NCI-H748 treated with DMSO at 0.1 percent for 48 hours (cell line): Measurements from ENCODE around the gene RPL22.

Experiments used
- DNase-seq: peaks from one replicate; lab custom pipeline; 2025; lab: John Stamatoyannopoulos, UW

RPL22 gene

DNA sequence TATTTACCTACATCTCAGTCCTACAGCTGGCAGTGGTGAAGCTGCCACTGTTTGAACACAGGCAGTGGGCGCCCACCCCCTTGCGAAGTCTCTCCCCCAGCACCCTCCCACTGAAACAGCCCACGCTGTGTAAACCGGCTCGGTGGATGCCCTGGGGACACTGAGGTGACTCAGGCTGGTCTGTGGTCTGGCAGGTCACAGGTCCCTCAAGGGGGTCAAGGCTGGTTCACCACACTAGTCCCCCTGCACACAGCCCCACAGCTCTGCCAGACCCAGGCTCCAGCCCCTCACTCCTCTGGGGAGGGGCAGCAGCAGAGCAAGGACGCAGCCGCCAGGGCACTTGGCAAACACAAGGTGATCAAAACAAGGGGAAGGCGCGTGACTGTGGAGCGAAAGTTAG is 26.8 kb downstream of the RPL22 start:
- DNase-seq, result no peak

- DNase-seq, result no peak
These were observed 27.8 kb downstream of the RPL22 start for GRCh38 chr1:6171548-6172124.

DNA sequence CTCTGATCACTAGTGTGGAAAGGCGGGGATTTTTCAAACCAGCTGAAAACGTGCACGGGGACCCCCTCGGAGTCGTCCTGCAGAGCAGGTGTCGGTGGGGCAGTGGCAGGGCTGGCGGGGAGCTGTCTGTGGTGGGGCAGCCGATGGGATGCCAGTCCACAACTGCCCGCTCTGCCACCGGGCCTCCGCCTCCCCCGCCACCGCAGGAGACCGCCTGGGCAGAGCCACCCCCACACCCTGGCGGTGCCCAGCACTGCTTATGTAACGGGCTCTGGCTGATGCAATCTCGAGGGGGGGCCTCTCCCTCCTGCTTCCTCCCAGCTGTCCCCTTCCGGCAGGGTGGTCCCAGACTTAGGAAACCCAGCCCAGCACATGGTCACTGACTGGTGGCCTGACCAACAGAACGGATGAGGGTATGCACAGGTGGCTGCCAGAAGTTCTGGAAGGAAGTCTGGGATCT is 28.6 kb downstream of the RPL22 start:
- DNase-seq, result no peak

DNA sequence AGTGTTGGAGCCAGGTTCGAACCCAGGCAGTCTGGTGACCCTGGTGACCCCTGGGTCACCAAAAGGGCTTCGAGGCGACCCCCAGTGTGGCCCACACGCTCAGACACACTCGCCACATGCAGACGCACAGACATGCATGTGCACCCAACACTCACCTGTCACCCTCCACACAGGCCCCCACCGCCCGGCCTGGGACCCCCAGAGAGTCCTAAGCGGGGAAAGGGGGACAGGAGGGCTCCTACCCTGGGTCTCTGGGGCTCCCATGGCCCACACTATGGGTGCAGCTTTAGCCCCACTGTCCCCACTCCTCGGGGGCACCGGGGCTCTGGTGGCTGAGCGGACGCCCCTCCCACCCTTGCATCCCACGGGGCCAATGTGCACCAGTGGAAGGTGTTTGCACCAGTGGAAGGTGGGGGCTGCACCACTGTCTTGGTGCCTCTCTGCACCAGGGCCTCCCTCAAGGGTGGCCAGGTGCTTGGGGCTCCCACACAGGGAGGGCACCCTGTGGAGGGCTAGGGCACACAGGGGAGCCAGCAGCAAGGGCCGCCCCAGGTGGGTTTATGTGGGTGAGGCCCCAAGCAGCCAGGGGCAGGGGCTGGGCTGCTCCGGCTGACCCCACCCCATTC is 29.2 kb downstream of the RPL22 start:
- no peak for DNase-seq

DNA sequence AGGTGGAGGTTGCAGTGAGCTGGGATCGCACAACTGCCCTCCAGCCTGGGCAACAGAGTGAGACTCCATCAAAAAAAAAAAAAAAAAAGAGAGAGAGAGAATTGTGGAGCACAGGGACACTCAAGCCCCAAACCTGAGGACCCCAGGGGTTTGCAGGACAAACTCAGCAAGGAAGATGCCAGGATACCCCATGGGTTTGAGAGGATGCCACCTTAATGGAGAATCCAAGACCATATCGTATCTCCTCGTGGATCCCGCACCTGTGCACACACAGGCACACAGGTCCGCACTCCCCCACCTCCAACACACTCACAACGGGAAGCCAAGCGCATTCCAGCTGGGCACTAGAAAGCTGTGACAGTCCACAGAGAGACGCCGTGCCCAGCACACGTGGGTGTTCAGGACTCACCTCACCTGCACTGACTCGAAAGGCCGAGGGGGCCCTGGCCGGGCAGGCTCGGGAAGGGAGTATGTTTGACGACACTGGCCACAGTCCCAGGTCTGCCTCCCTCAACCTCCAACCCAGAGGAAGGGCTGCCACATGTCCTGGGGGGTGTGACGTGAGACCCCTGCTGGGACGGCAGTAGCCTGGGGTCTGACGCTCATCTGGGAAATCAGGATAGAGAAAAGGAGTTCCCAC is 30.3 kb downstream of the RPL22 start:
- DNase-seq, result no peak

DNA sequence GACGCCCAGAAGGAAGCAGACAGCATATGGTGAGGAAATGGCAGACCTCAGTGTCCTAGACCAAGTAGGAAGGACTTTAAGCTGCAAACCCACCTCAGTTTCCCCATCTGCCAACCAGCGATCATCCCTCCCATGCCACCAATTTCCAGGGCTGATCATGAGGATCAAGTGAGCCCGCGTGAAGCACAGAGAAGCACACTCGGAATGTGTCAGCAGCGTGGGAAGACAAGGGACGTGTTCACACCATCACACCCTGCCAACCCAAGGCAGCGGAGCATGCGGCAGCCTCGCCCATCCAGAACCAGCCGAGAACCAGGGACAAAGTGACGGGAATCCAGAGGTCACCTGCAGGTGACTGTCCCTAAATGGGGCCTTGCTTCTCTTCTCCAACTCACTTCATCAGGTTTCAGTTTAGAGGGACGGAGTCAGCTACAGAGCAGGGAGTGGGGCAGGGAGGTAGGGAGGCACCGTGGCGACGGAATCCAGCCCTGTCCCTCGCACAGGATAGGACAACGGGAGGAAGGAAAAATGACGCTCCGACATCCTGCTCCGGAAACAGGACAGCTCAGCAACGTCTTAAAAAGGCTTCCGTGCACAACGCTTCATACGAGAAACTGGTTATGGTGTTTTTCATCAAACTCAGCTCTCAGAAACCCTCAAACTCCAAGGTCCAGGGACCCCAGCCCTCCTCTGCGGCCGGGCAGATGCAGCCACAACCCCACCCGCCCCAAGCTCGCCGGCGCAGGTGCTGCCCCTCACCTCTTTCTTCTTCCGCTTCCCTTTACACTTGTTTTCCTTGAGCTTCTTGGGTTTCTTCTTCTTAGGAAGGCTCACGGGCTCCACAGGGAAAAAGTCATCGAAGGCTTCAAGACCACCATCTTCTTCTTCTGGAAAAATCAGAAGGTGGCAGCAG is 31.7 kb downstream of the RPL22 start:
- DNase-seq, result no peak

GRCh38 chr1:6166655-6167390 is 32.6 kb downstream of the RPL22 start:
- no peak for DNase-seq

DNA sequence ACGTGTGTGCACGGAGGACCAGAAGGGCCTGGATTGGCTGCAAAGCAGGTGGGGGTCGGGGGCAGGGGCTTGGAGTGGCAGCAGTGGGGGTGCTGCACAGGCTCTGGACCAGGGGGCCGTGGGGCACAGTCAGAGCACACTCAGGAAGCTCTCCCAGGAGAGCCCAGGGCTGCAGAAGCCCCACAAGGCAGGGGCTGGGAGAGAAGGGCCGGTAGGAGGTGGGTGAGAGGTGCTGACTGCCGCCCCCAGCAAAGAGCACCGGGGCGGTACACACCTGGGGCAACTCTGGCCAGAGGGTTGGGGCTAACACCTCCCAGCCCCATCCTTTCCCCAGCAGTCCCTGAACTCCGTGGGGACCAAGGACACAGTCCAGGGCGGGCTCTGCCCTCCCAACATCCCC is 33.2 kb downstream of the RPL22 start:
- DNase-seq, result no peak

DNA sequence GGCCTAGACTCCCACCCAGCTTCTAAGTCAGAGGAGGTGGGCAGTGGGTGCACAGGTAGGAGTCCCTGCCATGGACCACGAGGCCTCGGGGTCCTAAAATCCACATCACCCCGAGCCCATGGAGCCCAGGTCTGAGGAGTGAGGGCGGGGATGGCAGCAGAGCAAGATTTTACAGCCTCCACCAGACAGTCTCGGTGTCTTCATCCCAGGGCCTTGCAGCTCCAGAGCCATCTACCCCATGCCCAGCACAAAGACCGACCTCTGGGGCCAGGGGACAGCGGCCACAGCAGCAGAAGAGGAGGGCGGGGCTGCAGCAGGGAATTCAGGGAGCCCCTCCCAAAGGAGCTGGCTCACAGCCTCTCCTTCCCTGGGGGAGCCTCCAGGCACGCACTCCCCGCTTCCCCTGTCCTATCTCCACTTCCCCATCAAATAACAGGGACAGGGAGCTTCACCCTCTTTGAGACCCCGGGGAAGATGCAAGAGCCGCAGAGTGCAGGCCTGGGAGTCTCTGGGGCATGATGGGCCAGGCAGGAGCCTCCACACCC is 33.9 kb downstream of the RPL22 start:
- no peak for DNase-seq

- DNase-seq, result no peak
These were observed 34.4 kb downstream of the RPL22 start for GRCh38 chr1:6165027-6165426.

GRCh38 chr1:6163973-6164617 is 35.3 kb downstream of the RPL22 start:
- DNase-seq, result no peak

DNA sequence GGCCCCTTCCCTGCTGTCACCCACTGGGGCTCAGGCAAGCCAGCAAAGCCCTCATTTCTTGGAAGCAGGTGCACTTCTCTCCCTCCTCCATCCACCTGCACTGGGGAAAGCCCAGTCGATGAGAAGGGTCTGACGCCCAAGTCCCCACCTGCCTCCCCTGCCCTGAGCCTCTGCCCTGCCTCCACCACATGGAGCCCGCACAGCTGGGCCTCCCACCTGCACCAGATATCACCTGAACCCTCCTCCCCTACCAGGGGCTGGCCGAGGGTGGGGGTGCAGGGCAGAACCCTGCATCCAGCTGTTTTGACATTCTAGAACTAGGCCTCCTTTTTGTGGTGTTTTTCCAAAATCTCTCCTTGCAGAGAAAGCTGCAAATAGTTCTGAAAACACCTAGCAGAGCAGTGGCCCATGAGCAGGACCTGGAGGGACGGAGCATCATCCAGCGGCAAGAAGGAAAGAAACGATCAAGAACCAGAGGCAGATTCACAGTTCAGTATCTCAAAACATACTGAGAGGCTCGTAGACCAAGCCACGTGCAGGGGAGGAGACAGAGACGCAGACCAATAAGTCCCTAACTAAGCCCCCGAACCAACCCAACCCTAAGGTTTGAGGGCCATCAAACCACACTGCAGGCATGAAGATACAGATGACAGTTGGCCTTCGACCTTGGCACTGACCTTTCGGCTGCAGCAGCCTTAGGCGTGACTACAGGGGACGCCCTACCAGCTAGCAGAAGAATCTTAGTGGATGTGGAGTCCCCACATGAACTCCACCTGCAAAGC is 36.0 kb downstream of the RPL22 start:
- DNase-seq, result no peak

- DNase-seq, result no peak
These were observed 36.6 kb downstream of the RPL22 start for GRCh38 chr1:6162773-6163172.

DNA sequence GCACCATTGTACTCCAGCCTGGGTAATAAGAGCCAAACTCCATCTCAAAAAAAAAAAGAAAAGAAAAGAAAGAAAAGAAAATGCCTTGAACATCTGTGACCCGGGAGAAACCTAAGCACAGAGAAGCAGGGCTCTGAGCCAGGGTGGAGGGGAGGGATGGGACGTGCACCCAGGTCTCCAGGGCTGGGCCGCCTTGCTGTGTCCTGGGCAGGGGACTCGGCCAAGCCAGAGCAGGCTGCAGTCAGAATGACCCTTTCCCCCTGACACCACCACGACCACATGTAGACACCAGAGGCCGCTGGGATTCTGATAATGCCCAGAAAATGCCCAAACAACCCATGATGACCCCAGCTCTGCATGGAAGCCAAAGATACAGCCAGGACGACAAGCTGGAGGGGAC is 37.1 kb downstream of the RPL22 start:
- DNase-seq, result no peak

- DNase-seq, result no peak
These were observed 41.2 kb downstream of the RPL22 start for GRCh38 chr1:6158181-6158580.

- peak; percentile 35 for DNase-seq
These were observed 41.7 kb downstream of the RPL22 start for GRCh38 chr1:6157528-6158174.

GRCh38 chr1:6157132-6157527 is 42.3 kb downstream of the RPL22 start:
- no peak for DNase-seq

DNA sequence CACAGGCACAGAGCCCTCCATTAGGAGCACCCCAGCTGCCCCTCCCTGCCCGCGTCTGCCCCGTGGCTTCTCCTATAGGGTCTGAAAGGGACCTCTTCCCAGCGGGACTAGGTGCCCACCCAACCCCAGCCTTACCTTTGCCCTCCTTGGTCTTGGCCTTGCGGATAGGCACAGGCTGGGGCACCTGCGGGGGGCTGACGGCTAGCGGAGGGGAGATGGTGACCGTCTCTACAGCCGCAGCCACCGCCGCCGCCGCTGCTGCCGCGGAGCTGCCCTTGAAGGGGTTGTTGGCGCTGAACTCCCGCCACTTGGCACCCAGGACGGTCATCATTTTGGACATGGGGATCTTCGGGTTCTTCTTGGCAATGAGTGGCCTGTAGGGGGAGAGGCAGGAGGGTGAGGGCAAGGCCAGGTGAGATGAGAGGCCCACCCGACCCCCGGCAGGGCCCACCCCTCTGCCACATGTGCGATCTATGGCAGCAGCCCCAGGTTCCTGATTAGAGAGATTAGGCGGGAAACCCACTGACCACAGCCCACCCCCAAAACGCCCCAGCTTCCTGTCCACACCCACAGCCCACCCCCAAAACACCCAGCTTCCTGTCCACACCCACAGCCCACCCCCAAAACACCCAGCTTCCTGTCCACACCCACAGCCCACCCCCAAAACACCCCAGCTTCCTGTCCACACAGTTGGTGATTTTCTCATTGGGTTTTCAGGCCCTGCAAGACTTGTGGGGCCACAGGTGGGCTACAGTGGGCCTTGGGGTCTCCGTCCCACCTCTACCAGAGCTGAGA is 44.7 kb downstream of the RPL22 start:
- no peak for DNase-seq

- DNase-seq, result no peak
These were observed 46.5 kb downstream of the RPL22 start for GRCh38 chr1:6152882-6153281.
